ENCODE data around the gene MFSD12.
A peak's percentile ranks its signal among the peaks of the same experiment; 100 is the strongest.

MFSD12 gene

GRCh38 chr19:3557461-3558248 lies at the start of gene MFSD12:
Gene MFSD12 (minus strand): TSS chr19:3557586. CDS start chr19:3557403, 183 bp downstream.
- DNase-seq: peak; percentile 74

- no peak for DNase-seq
Measured at GRCh38 chr19:3606690-3607289, 49.4 kb upstream of the MFSD12 start, which contains the start of gene TBXA2R. Gene TBXA2R (minus strand): TSS chr19:3606875. CDS start chr19:3600634, 6,241 bp downstream.

GRCh38 chr19:3606174-3606689 lies 48.8 kb upstream of the MFSD12 start:
- no peak for DNase-seq

GRCh38 chr19:3605770-3606169 lies 48.4 kb upstream of the MFSD12 start:
- DNase-seq: no peak

- DNase-seq: no peak
Measured at GRCh38 chr19:3605361-3605760, 48.0 kb upstream of the MFSD12 start.

- no peak for DNase-seq
Measured at GRCh38 chr19:3604987-3605343, 47.6 kb upstream of the MFSD12 start.

GRCh38 chr19:3604227-3604986 lies 47.0 kb upstream of the MFSD12 start:
- DNase-seq: no peak

GRCh38 chr19:3603121-3603811 lies 45.9 kb upstream of the MFSD12 start:
- DNase-seq: no peak

- no peak for DNase-seq
Measured at GRCh38 chr19:3601021-3601420, 43.6 kb upstream of the MFSD12 start.

GRCh38 chr19:3599776-3600187 lies 42.4 kb upstream of the MFSD12 start:
- DNase-seq: no peak

- DNase-seq: no peak
Measured at GRCh38 chr19:3595521-3596061, 38.2 kb upstream of the MFSD12 start.

- no peak for DNase-seq
Measured at GRCh38 chr19:3593156-3593555, 35.8 kb upstream of the MFSD12 start.

GRCh38 chr19:3591876-3592613 lies 34.7 kb upstream of the MFSD12 start:
- DNase-seq: no peak

GRCh38 chr19:3590991-3591659 lies 33.7 kb upstream of the MFSD12 start:
- DNase-seq: no peak

GRCh38 chr19:3589949-3590348 lies 32.6 kb upstream of the MFSD12 start:
- no peak for DNase-seq

GRCh38 chr19:3589439-3589838 lies 32.1 kb upstream of the MFSD12 start:
- no peak for DNase-seq

GRCh38 chr19:3586707-3587346 lies 29.4 kb upstream of the MFSD12 start:
- no peak for DNase-seq

- no peak for DNase-seq
Measured at GRCh38 chr19:3586127-3586626, 28.8 kb upstream of the MFSD12 start.

GRCh38 chr19:3585301-3586126 lies 28.1 kb upstream of the MFSD12 start, which contains the start of gene GIPC3:
Gene GIPC3 (plus strand): TSS chr19:3585478. CDS start chr19:3585598, 120 bp downstream.
- no peak for DNase-seq

Data from NCI-H2227 treated with DMSO at 0.1 percent for 48 hours (cell line).